K562 (cell line): ENCODE measurements around the gene AGFG2. TPM values are rescaled to one million over a fixed set of nuclear protein-coding genes. Genes with fewer than 3 reads are reported as not detected.
"Not testable (repeated sequence)": the region's sequence is repeated elsewhere in the genome, so short reads cannot be mapped to it uniquely, and the experiment has no call there.

Experiments
- ATAC-seq: fragments of 200-7000 bp; cut with Tn5 transposase; 3 replicates; pipeline ENCODE4 v1.9.1; 2020; ENCODE audit warnings: moderate library complexity
- BruUV-seq: library from RNA; stranded (reverse); fragments of 400-500 nt; replicated peaks from 2 replicates; lab custom pipeline; 2021; lab: Mats Ljungman, UMichigan
- CTCF ChIA-PET: fragments of 300-600 bp; formaldehyde crosslinking; extraction: SDS; loops from one replicate; lab custom pipeline; 2021; ENCODE audit warnings: low intra/inter-chr PET ratio; lab: Yijun Ruan, JAX
- POLR2A ChIA-PET: fragments of 300-600, 350-650 bp; sonication (Branson Sonifier 250); formaldehyde crosslinking; extraction: SDS; loops from one replicate; lab custom pipeline; 2021; ENCODE audit warnings: antibody characterized with exemption, inconsistent platforms; lab: Yijun Ruan, JAX
- DNase-seq, 4 experiments: peaks; one replicate each; pipeline versions ENCODE4 v3.0.0 to v3.0.0-alpha.2; 2011 to 2018; ENCODE audit warnings: low spot score in 3 of 4, mixed read lengths in 3 of 4; ENCODE audit errors: extremely low read depth in 1 of 4
- FAIRE-seq: peaks from 2 replicates; lab custom pipeline; 2011; peaks lifted over from hg19 to GRCh38; lab: Jason Lieb, UNC
- H2AFZ ChIP-seq: 2 replicates; pipeline ENCODE4 v1.6.0; 2011; ENCODE audit warnings: low read depth, low read length, control low read depth, inconsistent platforms
- H3K27ac ChIP-seq: fragments of 200-600 bp; 3 replicates; pipeline ENCODE4 v1.8.0; 2011; ENCODE audit warnings: low read depth, mild to moderate bottlenecking, control low read depth, inconsistent platforms, low read length, moderate library complexity, mixed read lengths; ENCODE audit errors: extremely low read depth
- H3K27me3 ChIP-seq, 2 experiments: fragments of 300-600 bp in 1 of 2; 2 replicates in 1 of 2; 3 replicates in 1 of 2; pipeline versions ENCODE4 v1.6.0 to v1.8.0; 2011; ENCODE audit warnings: inconsistent platforms in 2 of 2, low read length in 2 of 2, mild to moderate bottlenecking in 1 of 2, mixed read lengths in 1 of 2, moderate library complexity in 1 of 2; ENCODE audit not compliant: control insufficient read depth in 2 of 2, insufficient read depth in 2 of 2
- H3K36me3 ChIP-seq: fragments of 300-600 bp; 3 replicates; pipeline ENCODE4 v1.8.0; 2011; ENCODE audit warnings: mild to moderate bottlenecking, low read length, inconsistent platforms; ENCODE audit not compliant: control insufficient read depth, insufficient read depth
- H3K4me1 ChIP-seq, 2 experiments: fragments of 200-600 bp in 1 of 2; replicated peaks in 1 of 2; 2 replicates in 1 of 2; 3 replicates in 1 of 2; pipeline versions ENCODE4 v1.5.1 to v1.8.0; 2011; ENCODE audit warnings: inconsistent platforms in 2 of 2, low read length in 2 of 2, mild to moderate bottlenecking in 1 of 2, mixed read lengths in 1 of 2, moderate library complexity in 1 of 2; ENCODE audit not compliant: control insufficient read depth in 2 of 2, insufficient read depth in 2 of 2
- H3K4me2 ChIP-seq: 2 replicates; pipeline ENCODE4 v1.6.1; 2011; ENCODE audit warnings: low read length, control low read depth, inconsistent platforms, mixed read lengths; ENCODE audit not compliant: insufficient read depth
- H3K4me3 ChIP-seq: fragments of 200-600 bp; sonication (generic), shearing (Covaris generic); 2 replicates; pipeline ENCODE4 v1.5.1; 2016; ENCODE audit warnings: control low read depth, inconsistent platforms
- H3K79me2 ChIP-seq: fragments of 200-600 bp; 3 replicates; pipeline ENCODE4 v1.8.0; 2011; ENCODE audit warnings: low read length, inconsistent platforms; ENCODE audit not compliant: control insufficient read depth, insufficient read depth
- H3K9ac ChIP-seq, 2 experiments: 2 replicates each; pipeline versions ENCODE4 v1.6.0 to v1.6.1; 2011; ENCODE audit warnings: low read depth in 2 of 2, low read length in 2 of 2, control low read depth in 1 of 2, inconsistent platforms in 1 of 2, mild to moderate bottlenecking in 1 of 2, mixed read lengths in 1 of 2; ENCODE audit not compliant: insufficient read depth in 1 of 2
- H3K9me1 ChIP-seq: one replicate; pipeline ENCODE4 v1.6.0; 2011; ENCODE audit warnings: inconsistent platforms, mild to moderate bottlenecking, low read length, moderate library complexity; ENCODE audit not compliant: control insufficient read depth, insufficient read depth
- H3K9me3 ChIP-seq: replicated peaks from 2 replicates; pipeline ENCODE4 v1.5.1; 2011; ENCODE audit warnings: low read depth, low read length, inconsistent platforms; ENCODE audit not compliant: control insufficient read depth, insufficient read depth
- H4K20me1 ChIP-seq: replicated peaks from 2 replicates; pipeline ENCODE4 v1.6.1; 2011; ENCODE audit warnings: low read length, inconsistent platforms, mixed read lengths; ENCODE audit not compliant: control insufficient read depth, insufficient read depth
- BCOR ChIP-seq: fragments of 450-650 bp; IDR thresholded peaks from 2 replicates; pipeline ENCODE4 v1.6.1; 2016
- HLTF ChIP-seq: fragments of 450-650 bp; IDR thresholded peaks from 2 replicates; pipeline ENCODE4 v1.6.1; 2016
- KDM1A ChIP-seq, 2 experiments: fragments of 450-650 bp; IDR thresholded peaks; 2 replicates each; pipeline ENCODE4 v1.6.1; 2016; ENCODE audit warnings: mild to moderate bottlenecking in 2 of 2
- POLR2H ChIP-seq: IDR thresholded peaks from 2 replicates; pipeline ENCODE4 v1.6.1; 2016; ENCODE audit warnings: missing genetic modification characterization, low read depth, mild to moderate bottlenecking, control low read depth, missing compliant biosample characterization, moderate library complexity
- POLR3A ChIP-seq: IDR thresholded peaks from 2 replicates; pipeline ENCODE4 v1.6.1; 2011; ENCODE audit warnings: borderline replicate concordance, mild to moderate bottlenecking, moderate library complexity; ENCODE audit not compliant: insufficient read length, insufficient read depth; ENCODE audit errors: extremely low read depth
- SAFB2 ChIP-seq: fragments of 200-400 bp; formaldehyde crosslinking; IDR thresholded peaks from 2 replicates; pipeline ENCODE4 v1.6.1; 2018; ENCODE audit warnings: borderline replicate concordance, low read length, low read depth, moderate library complexity; ENCODE audit not compliant: severe bottlenecking
- SIX5 ChIP-seq, 2 experiments: IDR thresholded peaks; 2 replicates each; pipeline ENCODE4 v1.6.1; 2011; ENCODE audit warnings: low read length in 2 of 2, borderline replicate concordance in 1 of 2, low read depth in 1 of 2, mild to moderate bottlenecking in 1 of 2, moderate library complexity in 1 of 2; ENCODE audit not compliant: insufficient read depth in 1 of 2
- SMARCE1 ChIP-seq: fragments of 450-650 bp; IDR thresholded peaks from 2 replicates; pipeline ENCODE4 v1.7.1; 2016; ENCODE audit warnings: mild to moderate bottlenecking
- ZBTB17 ChIP-seq: fragments of 450-650 bp; formaldehyde crosslinking; IDR thresholded peaks from 2 replicates; pipeline ENCODE4 v1.4.0; 2020; ENCODE audit warnings: mild to moderate bottlenecking
- ZNF121 ChIP-seq: sonication (generic); formaldehyde crosslinking; conservative IDR thresholded peaks from 2 replicates; pipeline ENCODE4 v1.8.0; 2022; ENCODE audit warnings: missing genetic modification reagents
- ZNF184 ChIP-seq: sonication (generic); formaldehyde crosslinking; IDR thresholded peaks from 2 replicates; pipeline ENCODE4 v1.5.0; 2020; ENCODE audit warnings: missing genetic modification reagents
- WGBS: fragments of 100-300 bp; shearing (Covaris generic); methylation state at CpG from one replicate; pipeline ENCODE4 v1.1.6; 2016; ENCODE audit warnings: low coverage, mixed read lengths; ENCODE audit not compliant: insufficient coverage; ENCODE audit errors: missing lambda C conversion rate; 5-methylcytosine and 5-hydroxymethylcytosine counted together
- in situ Hi-C: fragments of 300-500 bp; cut with MboI; formaldehyde crosslinking; loops from 4 replicates; pipeline ENCODE4 v1.15.0; 2018; ENCODE audit warnings: inconsistent platforms, mixed read lengths
- intact Hi-C: fragments of 100-400 bp; cut with micrococcal nuclease; formaldehyde crosslinking; loops from 2 replicates; pipeline ENCODE4 v1.14.2; 2022
- polyA plus RNA-seq, 8 experiments: library from polyadenylated mRNA; depleted of rRNA in 4 of 8; stranded (reverse) in 5 of 8; unstranded in 3 of 8; fragments of >200 nt; fragmentation: Nextera tagmentation in 2 of 8; fragmentation: Illumina TruSeq in 1 of 8; extraction: Ambion mirVana in 2 of 8; extraction: Trizol in 1 of 8; gene quantifications; 2 replicates each; pipeline versions ENCODE4 v1.2.1 to v1.2.3, GENCODE V29; 2011 to 2014; ENCODE audit warnings: inconsistent platforms in 1 of 8, missing spikeins in 1 of 8
- total RNA-seq, 7 experiments: library from RNA; depleted of rRNA in 6 of 7; stranded (reverse); fragments of >200 nt in 6 of 7; fragmentation: Illumina TruSeq in 2 of 7; extraction: Trizol in 2 of 7; gene quantifications; 2 replicates each; pipeline versions ENCODE4 v1.2.1 to v1.2.3, GENCODE V29; 2011 to 2021; ENCODE audit warnings: low replicate concordance in 1 of 7
- TF ChIP-seq, protein P1 (sequence below): fragments of 200-800 bp; sonication (Bioruptor generic); IDR thresholded peaks from 2 replicates; pipeline ENCODE4 v1.6.1; 2017; ENCODE audit warnings: missing genetic modification characterization, missing compliant biosample characterization
- TF ChIP-seq, protein P2 (sequence below): fragments of 450-650 bp; formaldehyde crosslinking; IDR thresholded peaks from 2 replicates; pipeline ENCODE4 v1.4.0; 2022; ENCODE audit warnings: missing genetic modification characterization

AGFG2 gene
- total and polyA plus RNA-seq, 9 of the 15 experiments (the other 6 are each of a cell fraction or from before 2014, with no cell fraction given), result 0.31 to 23.1 (median 6.5) TPM

DNA sequence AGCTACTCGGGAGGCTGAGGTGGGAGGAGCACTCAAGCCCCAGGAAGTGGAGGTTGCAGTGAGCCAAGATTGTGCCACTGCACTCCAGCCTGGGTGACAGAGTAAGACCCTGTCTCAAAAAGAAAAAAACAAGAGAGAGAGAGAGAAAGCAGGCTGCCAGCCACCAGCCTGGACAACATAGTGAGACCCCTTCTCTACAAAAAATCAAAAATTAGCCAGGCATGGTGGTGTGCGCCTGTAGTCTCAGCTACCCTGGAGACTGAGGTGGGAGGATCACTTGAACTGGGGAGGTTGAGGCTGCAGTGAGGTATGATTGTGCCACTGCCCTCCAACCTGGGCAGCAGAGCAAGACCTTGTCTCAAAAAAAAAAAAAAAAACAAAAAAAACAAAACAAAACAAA is 2.3 kb upstream of the AGFG2 start:
- H3K27ac ChIP-seq, POLR2A ChIA-PET, FAIRE-seq, ATAC-seq, DNase-seq, H3K4me2 ChIP-seq, H4K20me1 ChIP-seq, in situ Hi-C loops, H3K9me1 ChIP-seq, H3K9ac ChIP-seq, CTCF ChIA-PET, H3K9me3 ChIP-seq, H3K36me3 ChIP-seq, H3K27me3 ChIP-seq, BruUV-seq, H2AFZ ChIP-seq, H3K4me3 ChIP-seq: not testable (repeated sequence)
- Histone ChIP-seq H3K79me2 (peaks cover 20% of the 10 kb centered on the region), H3K4me1 (peaks cover 38 to 46% of the 10 kb centered on the region in 2 experiments; a peak in 4 of 5 replicates)
- TF ChIP-seq HLTF (0 out of 2 replicates have a peak, but pooled peaks have one; percentile 43), KDM1A (IDR thresholded peaks at IDR 0.05) (0 out of 4 replicates have a peak, but pooled peaks of 1 of the 2 experiments have one; percentile 2), ZNF121 (CRISPR knock-in tag) (peak; percentile 95), BCOR (peak; percentile 53; the same call in 1 of the 2 replicates)
- intact Hi-C loops, result loop anchor here (5.0 kb wide), 1 partner anchor 34 kb away; no protein-coding TSS in a partner anchor
- 95% methylated on average over 2 of the region's 2 CpGs for WGBS

DNA sequence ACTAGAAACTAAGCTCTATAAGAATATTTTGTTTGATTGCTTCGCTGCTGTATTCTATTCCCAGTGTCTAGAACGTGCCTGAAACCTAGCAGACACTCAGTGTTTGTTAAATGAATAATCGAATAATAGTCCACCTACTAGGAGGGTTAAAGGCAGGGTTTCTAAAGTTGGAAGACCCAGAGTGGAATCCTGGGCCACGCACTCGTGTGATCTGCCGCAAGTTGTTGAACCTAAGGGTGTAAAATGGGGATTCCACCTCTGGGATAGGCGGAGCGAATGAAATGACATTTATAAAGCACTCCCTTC is 702 bp upstream of the AGFG2 start:
- POLR2A ChIA-PET, result interaction anchor here (0.9 to 1.7 kb wide), 7 partner anchors 10 to 123 kb away, joined by 3 to 6 read pairs (median 4); partner anchors contain the start of genes FBXO24, LRCH4 and MOSPD3
- H2AFZ ChIP-seq, result peak overlapping the region; percentile 91
- H3K4me2 ChIP-seq, result peak overlapping the region; percentile 93
- ATAC-seq (no peak), DNase-seq (peak in 1 of 4 experiments; percentile 68), FAIRE-seq (no peak)
- WGBS, result 10% methylated on average over 8 of the region's 8 CpGs
- H3K79me2 ChIP-seq, result peaks cover 29% of the 10 kb centered on the region
- H3K27me3 ChIP-seq, result no peaks in the 10 kb centered on the region
- peaks cover 39 to 42% of the 10 kb centered on the region in 2 experiments for H3K4me1 ChIP-seq
- no peaks in the 10 kb centered on the region for H3K9me1 ChIP-seq
- intact Hi-C loops, result loop anchor here (2.0 to 5.0 kb wide), 2 partner anchors 28 to 36 kb away; no protein-coding TSS in a partner anchor
- in situ Hi-C loops, result no loop called here
- H3K4me3 ChIP-seq, result peak overlapping the region; percentile 33
- H3K36me3 ChIP-seq, result no peaks in the 10 kb centered on the region; the same call in 2 of the 3 replicates
- no peaks in the 10 kb centered on the region for H3K9me3 ChIP-seq
- CTCF ChIA-PET, result no interaction called here
- H4K20me1 ChIP-seq, result no peaks in the 10 kb centered on the region; the same call in 1 of the 2 replicates
- H3K27ac ChIP-seq, result peak overlapping the region; percentile 84
- TSS peak; percentile 98 for BruUV-seq
- H3K9ac ChIP-seq, result peak overlapping the region; percentile 80 to 82; a peak in 3 of 4 replicates
- TF ChIP-seq POLR3A (no peak), SAFB2 (no peak), ZNF184 (CRISPR knock-in tag) (no peak), POLR2H (tag) (no peak), ZBTB17 (CRISPR knock-in tag) (0 out of 2 replicates have a peak, but pooled peaks have one; percentile 45), SIX5 (IDR thresholded peaks at IDR 0.05; ENCODE audit: borderline replicate concordance in 1 of 2, insufficient read depth in 1 of 2, low read depth in 1 of 2, low read length in 2 of 2) (no peak), SMARCE1 (peak; percentile 35; the same call in 1 of the 2 replicates)
- TF ChIP-seq, protein P1, sequence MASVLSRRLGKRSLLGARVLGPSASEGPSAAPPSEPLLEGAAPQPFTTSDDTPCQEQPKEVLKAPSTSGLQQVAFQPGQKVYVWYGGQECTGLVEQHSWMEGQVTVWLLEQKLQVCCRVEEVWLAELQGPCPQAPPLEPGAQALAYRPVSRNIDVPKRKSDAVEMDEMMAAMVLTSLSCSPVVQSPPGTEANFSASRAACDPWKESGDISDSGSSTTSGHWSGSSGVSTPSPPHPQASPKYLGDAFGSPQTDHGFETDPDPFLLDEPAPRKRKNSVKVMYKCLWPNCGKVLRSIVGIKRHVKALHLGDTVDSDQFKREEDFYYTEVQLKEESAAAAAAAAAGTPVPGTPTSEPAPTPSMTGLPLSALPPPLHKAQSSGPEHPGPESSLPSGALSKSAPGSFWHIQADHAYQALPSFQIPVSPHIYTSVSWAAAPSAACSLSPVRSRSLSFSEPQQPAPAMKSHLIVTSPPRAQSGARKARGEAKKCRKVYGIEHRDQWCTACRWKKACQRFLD, result 0 out of 2 replicates have a peak, but pooled peaks have one; percentile 3
- TF ChIP-seq, protein P2, sequence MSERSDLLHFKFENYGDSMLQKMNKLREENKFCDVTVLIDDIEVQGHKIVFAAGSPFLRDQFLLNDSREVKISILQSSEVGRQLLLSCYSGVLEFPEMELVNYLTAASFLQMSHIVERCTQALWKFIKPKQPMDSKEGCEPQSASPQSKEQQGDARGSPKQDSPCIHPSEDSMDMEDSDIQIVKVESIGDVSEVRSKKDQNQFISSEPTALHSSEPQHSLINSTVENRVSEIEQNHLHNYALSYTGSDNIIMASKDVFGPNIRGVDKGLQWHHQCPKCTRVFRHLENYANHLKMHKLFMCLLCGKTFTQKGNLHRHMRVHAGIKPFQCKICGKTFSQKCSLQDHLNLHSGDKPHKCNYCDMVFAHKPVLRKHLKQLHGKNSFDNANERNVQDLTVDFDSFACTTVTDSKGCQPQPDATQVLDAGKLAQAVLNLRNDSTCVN (CRISPR knock-in tag), result no peak
